SK-N-SH (cell line): ENCODE measurements around the gene PXDC1. TPM values are rescaled to one million over a fixed set of nuclear protein-coding genes. Genes with fewer than 3 reads are reported as not detected.

Source experiments
- CTCF ChIA-PET: fragments of 300-600, 350-600 bp; formaldehyde crosslinking; extraction: SDS; loops from one replicate; lab custom pipeline; 2021; lab: Yijun Ruan, JAX
- POLR2A ChIA-PET: fragments of 350-600 bp; sonication (Branson Sonifier 250); formaldehyde crosslinking; extraction: SDS; loops from one replicate; lab custom pipeline; 2020; ENCODE audit warnings: antibody characterized with exemption, inconsistent platforms; lab: Yijun Ruan, JAX
- DNase-seq: peaks from one replicate; pipeline ENCODE4 v3.0.0; 2012
- H2AFZ ChIP-seq: fragments of 200-600 bp; sonication (generic); 2 replicates; pipeline ENCODE4 v1.8.1; 2016; ENCODE audit warnings: antibody characterized with exemption, mild to moderate bottlenecking, low read depth
- H3F3A ChIP-seq: fragments of 200-600 bp; sonication (generic); replicated peaks from 2 replicates; pipeline ENCODE3; 2016; ENCODE audit warnings: antibody characterized with exemption, mild to moderate bottlenecking; ENCODE audit not compliant: insufficient read depth
- H3K27ac ChIP-seq, 2 experiments: fragments of 200-500 bp in 1 of 2; fragments of 200-600 bp in 1 of 2; sonication (Bioruptor generic) in 1 of 2; sonication (generic), shearing (Covaris generic) in 1 of 2; 2 replicates each; pipeline versions ENCODE4 v1.5.1 to v1.6.1; 2014 to 2016; ENCODE audit warnings: low read depth in 2 of 2, inconsistent platforms in 1 of 2, low read length in 1 of 2, mild to moderate bottlenecking in 1 of 2, mixed read lengths in 1 of 2
- H3K27me3 ChIP-seq: fragments of 200-600 bp; sonication (generic), shearing (Covaris generic); 2 replicates; pipeline ENCODE4 v1.6.1; 2016; ENCODE audit warnings: mixed run types; ENCODE audit not compliant: insufficient read depth
- H3K36me3 ChIP-seq, 2 experiments: fragments of 200-500 bp in 1 of 2; fragments of 200-600 bp in 1 of 2; sonication (Bioruptor generic) in 1 of 2; sonication (generic) in 1 of 2; replicated peaks in 1 of 2; 2 replicates each; pipeline versions ENCODE3 to v1.5.1; 2014 to 2016; ENCODE audit warnings: low read length in 1 of 2, mild to moderate bottlenecking in 1 of 2; ENCODE audit not compliant: insufficient read depth in 2 of 2, control insufficient read depth in 1 of 2
- H3K4me1 ChIP-seq, 2 experiments: fragments of 200-500 bp in 1 of 2; fragments of 200-600 bp in 1 of 2; sonication (Bioruptor generic) in 1 of 2; sonication (generic), shearing (Covaris generic) in 1 of 2; 2 replicates each; pipeline versions ENCODE4 v1.5.1 to v1.6.1; 2014 to 2016; ENCODE audit warnings: low read depth in 1 of 2, low read length in 1 of 2, mixed run types in 1 of 2; ENCODE audit not compliant: insufficient read depth in 2 of 2, control insufficient read depth in 1 of 2
- H3K4me2 ChIP-seq: fragments of 200-600 bp; sonication (generic), shearing (Covaris generic); 2 replicates; pipeline ENCODE4 v1.6.1; 2017; ENCODE audit warnings: mixed run types
- H3K4me3 ChIP-seq, 2 experiments: fragments of 200-500 bp in 1 of 2; fragments of 200-600 bp in 1 of 2; sonication (Bioruptor generic) in 1 of 2; sonication (generic), shearing (Covaris generic) in 1 of 2; 2 replicates each; pipeline versions ENCODE4 v1.5.1 to v1.8.1; 2014 to 2016; ENCODE audit warnings: low read depth in 2 of 2, inconsistent platforms in 1 of 2, low read length in 1 of 2, mild to moderate bottlenecking in 1 of 2, mixed read lengths in 1 of 2, moderate library complexity in 1 of 2
- H3K79me2 ChIP-seq: fragments of 200-600 bp; sonication (generic); 2 replicates; pipeline ENCODE4 v1.8.1; 2017; ENCODE audit warnings: mild to moderate bottlenecking; ENCODE audit not compliant: insufficient read depth
- H3K9ac ChIP-seq: fragments of 200-600 bp; sonication (generic); 2 replicates; pipeline ENCODE4 v1.6.1; 2017; ENCODE audit warnings: mixed run types
- H3K9me2 ChIP-seq: fragments of 200-600 bp; sonication (generic); 2 replicates; pipeline ENCODE4 v1.6.1; 2017; ENCODE audit warnings: mixed run types
- H3K9me3 ChIP-seq: fragments of 200-600 bp; sonication (generic); 2 replicates; pipeline ENCODE4 v1.6.1; 2017; ENCODE audit warnings: mixed run types, mild to moderate bottlenecking, moderate library complexity
- H4K20me1 ChIP-seq: fragments of 200-600 bp; sonication (generic); 2 replicates; pipeline ENCODE4 v1.6.1; 2017; ENCODE audit warnings: mild to moderate bottlenecking, mixed run types; ENCODE audit not compliant: insufficient read depth
- ELF1 ChIP-seq: IDR thresholded peaks from 2 replicates; pipeline ENCODE4 v1.4.0; 2012
- EZH2phosphoT487 ChIP-seq: fragments of 200-600 bp; sonication (generic); IDR thresholded peaks from 2 replicates; pipeline ENCODE4 v1.6.1; 2017; ENCODE audit warnings: low read depth, mixed run types, mild to moderate bottlenecking, antibody characterized with exemption, moderate library complexity, borderline replicate concordance
- FOXJ3 ChIP-seq: sonication (generic); formaldehyde crosslinking; IDR thresholded peaks from 2 replicates; pipeline ENCODE4 v1.5.1; 2020; ENCODE audit warnings: mild to moderate bottlenecking, missing genetic modification reagents
- GATA2 ChIP-seq: sonication (generic); formaldehyde crosslinking; IDR thresholded peaks from 2 replicates; pipeline ENCODE4 v1.5.0; 2020; ENCODE audit warnings: mild to moderate bottlenecking, missing genetic modification reagents
- JUND ChIP-seq: IDR thresholded peaks from 2 replicates; pipeline ENCODE4 v1.4.0; 2012
- MXI1 ChIP-seq: IDR thresholded peaks from 2 replicates; pipeline ENCODE4 v1.6.1; 2012; ENCODE audit warnings: mild to moderate bottlenecking, low read depth, low read length, improper control_type of control experiment
- NFIC ChIP-seq: IDR thresholded peaks from 2 replicates; pipeline ENCODE4 v1.4.0; 2012; ENCODE audit warnings: borderline replicate concordance
- RFX5 ChIP-seq: IDR thresholded peaks from 2 replicates; pipeline ENCODE4 v1.6.1; 2012; ENCODE audit warnings: mild to moderate bottlenecking, improper control_type of control experiment, low read length
- RXRA ChIP-seq: IDR thresholded peaks from 2 replicates; pipeline ENCODE4 v1.4.0; 2012; ENCODE audit warnings: low read depth, mild to moderate bottlenecking, borderline replicate concordance
- TAF1 ChIP-seq: IDR thresholded peaks from 2 replicates; pipeline ENCODE4 v1.6.1; 2012; ENCODE audit warnings: low read depth, mild to moderate bottlenecking, low read length, moderate library complexity, borderline replicate concordance
- TCF12 ChIP-seq: IDR thresholded peaks from 2 replicates; pipeline ENCODE4 v1.4.0; 2012
- WGBS: methylation state at CpG from one replicate; pipeline ENCODE4 v1.1.6; 2017; ENCODE audit warnings: low lambda C conversion rate; 5-methylcytosine and 5-hydroxymethylcytosine counted together
- polyA plus RNA-seq, 3 experiments: library from polyadenylated mRNA; depleted of rRNA; stranded (reverse); fragments of >200 nt; gene quantifications; 2 replicates each; pipeline ENCODE4 v1.2.3, GENCODE V29; 2012
- TF ChIP-seq, protein P1 (sequence below): IDR thresholded peaks from 2 replicates; pipeline ENCODE4 v1.4.0; 2012; ENCODE audit warnings: low read depth
- TF ChIP-seq, protein P2 (sequence below): IDR thresholded peaks from 2 replicates; pipeline ENCODE4 v1.4.0; 2012; ENCODE audit warnings: low read depth, borderline replicate concordance
- TF ChIP-seq, protein P3 (sequence below): IDR thresholded peaks from 2 replicates; pipeline ENCODE4 v1.4.0; 2012; ENCODE audit warnings: low read depth, borderline replicate concordance
- TF ChIP-seq, protein P4 (sequence below): IDR thresholded peaks from 2 replicates; pipeline ENCODE4 v1.6.1; 2012; ENCODE audit warnings: mild to moderate bottlenecking, low read depth, low read length, moderate library complexity
- TF ChIP-seq, protein P5 (sequence below): fragments of 150-350 bp; IDR thresholded peaks from 2 replicates; pipeline ENCODE4 v1.6.1; 2017; ENCODE audit warnings: antibody characterized with exemption, low read length, low read depth, borderline replicate concordance

Gene PXDC1
- polyA plus RNA-seq, 1 of the 3 experiments (the other 2 are of a cell fraction): 14.1 TPM

DNA sequence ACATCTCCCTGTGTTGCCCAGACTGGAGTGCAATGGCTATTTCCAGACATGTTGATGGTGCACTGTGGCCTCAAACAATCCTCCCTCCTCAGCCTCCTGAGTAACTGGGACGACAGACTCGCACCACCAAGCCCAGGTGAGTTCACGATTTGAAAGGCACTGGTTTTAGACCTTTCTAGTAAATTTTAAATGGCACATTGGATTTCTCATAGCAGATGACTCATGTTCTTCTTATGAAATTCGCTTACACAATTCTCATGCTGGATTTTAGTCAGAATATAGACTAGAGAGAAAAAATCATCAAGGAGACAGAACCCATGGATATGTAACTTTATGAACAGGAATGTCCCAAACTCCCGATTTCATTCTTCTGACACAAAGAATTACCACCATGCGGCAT is 18.1 kb upstream of the PXDC1 start:
- H3K9ac ChIP-seq: no peak overlapping the region
- no peak for DNase-seq
- no peaks in the 10 kb centered on the region for H4K20me1 ChIP-seq
- peaks cover 6 to 13% of the 10 kb centered on the region in 2 experiments; a peak in 3 of 4 replicates for H3K4me1 ChIP-seq
- CTCF ChIA-PET: interaction anchor here (1.5 kb wide), 1 partner anchor 441 kb away, joined by 3 read pairs; no protein-coding TSS in a partner anchor
- peaks cover 12% of the 10 kb centered on the region for H3F3A ChIP-seq
- no peak overlapping the region for H3K4me2 ChIP-seq
- H3K27ac ChIP-seq: no peak overlapping the region
- H3K79me2 ChIP-seq: no peaks in the 10 kb centered on the region
- no peaks in the 10 kb centered on the region for H3K27me3 ChIP-seq
- POLR2A ChIA-PET: no interaction called here
- H3K36me3 ChIP-seq: no peaks in the 10 kb centered on the region
- no peak overlapping the region for H3K4me3 ChIP-seq
- no peak overlapping the region; the same call in 1 of the 2 replicates for H2AFZ ChIP-seq
- H3K9me3 ChIP-seq: no peaks in the 10 kb centered on the region
- 78% methylated on average over 6 of the region's 6 CpGs for WGBS
- TF ChIP-seq MXI1 (no peak), RFX5 (no peak), RXRA (no peak)
- TF ChIP-seq, protein P1, sequence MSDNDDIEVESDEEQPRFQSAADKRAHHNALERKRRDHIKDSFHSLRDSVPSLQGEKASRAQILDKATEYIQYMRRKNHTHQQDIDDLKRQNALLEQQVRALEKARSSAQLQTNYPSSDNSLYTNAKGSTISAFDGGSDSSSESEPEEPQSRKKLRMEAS: no peak
- TF ChIP-seq, protein P2, sequence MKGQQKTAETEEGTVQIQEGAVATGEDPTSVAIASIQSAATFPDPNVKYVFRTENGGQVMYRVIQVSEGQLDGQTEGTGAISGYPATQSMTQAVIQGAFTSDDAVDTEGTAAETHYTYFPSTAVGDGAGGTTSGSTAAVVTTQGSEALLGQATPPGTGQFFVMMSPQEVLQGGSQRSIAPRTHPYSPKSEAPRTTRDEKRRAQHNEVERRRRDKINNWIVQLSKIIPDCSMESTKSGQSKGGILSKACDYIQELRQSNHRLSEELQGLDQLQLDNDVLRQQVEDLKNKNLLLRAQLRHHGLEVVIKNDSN: no peak
- TF ChIP-seq, protein P3, sequence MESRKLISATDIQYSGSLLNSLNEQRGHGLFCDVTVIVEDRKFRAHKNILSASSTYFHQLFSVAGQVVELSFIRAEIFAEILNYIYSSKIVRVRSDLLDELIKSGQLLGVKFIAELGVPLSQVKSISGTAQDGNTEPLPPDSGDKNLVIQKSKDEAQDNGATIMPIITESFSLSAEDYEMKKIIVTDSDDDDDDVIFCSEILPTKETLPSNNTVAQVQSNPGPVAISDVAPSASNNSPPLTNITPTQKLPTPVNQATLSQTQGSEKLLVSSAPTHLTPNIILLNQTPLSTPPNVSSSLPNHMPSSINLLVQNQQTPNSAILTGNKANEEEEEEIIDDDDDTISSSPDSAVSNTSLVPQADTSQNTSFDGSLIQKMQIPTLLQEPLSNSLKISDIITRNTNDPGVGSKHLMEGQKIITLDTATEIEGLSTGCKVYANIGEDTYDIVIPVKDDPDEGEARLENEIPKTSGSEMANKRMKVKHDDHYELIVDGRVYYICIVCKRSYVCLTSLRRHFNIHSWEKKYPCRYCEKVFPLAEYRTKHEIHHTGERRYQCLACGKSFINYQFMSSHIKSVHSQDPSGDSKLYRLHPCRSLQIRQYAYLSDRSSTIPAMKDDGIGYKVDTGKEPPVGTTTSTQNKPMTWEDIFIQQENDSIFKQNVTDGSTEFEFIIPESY: no peak
- no peaks in the 10 kb centered on the region for H3K9me2 ChIP-seq

DNA sequence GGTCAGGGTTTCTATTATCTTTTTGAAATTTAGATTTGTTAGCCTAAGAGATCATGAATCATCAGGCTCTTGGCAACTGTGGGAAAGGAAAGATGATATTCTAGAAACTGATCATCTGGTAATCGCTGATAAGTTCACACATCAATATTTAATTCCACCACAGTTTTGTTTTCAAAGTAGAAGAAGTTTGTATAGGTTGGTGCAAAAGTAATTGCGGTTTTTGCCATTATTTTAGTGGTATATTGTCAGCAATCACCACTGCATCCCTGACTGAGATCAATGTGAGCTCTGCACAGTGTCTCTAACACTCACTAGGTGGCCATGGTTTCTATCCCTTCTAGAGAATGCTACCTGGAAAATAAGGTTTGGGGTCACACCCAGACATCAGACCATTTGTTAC is 17.0 kb upstream of the PXDC1 start:
- WGBS: 85% methylated on average over 2 of the region's 2 CpGs
- no peak for TF ChIP-seq JUND
- TF ChIP-seq, protein P3: no peak
- no peak for TF ChIP-seq EZH2phosphoT487
- no peak for TF ChIP-seq NFIC
- TF ChIP-seq, protein P4, sequence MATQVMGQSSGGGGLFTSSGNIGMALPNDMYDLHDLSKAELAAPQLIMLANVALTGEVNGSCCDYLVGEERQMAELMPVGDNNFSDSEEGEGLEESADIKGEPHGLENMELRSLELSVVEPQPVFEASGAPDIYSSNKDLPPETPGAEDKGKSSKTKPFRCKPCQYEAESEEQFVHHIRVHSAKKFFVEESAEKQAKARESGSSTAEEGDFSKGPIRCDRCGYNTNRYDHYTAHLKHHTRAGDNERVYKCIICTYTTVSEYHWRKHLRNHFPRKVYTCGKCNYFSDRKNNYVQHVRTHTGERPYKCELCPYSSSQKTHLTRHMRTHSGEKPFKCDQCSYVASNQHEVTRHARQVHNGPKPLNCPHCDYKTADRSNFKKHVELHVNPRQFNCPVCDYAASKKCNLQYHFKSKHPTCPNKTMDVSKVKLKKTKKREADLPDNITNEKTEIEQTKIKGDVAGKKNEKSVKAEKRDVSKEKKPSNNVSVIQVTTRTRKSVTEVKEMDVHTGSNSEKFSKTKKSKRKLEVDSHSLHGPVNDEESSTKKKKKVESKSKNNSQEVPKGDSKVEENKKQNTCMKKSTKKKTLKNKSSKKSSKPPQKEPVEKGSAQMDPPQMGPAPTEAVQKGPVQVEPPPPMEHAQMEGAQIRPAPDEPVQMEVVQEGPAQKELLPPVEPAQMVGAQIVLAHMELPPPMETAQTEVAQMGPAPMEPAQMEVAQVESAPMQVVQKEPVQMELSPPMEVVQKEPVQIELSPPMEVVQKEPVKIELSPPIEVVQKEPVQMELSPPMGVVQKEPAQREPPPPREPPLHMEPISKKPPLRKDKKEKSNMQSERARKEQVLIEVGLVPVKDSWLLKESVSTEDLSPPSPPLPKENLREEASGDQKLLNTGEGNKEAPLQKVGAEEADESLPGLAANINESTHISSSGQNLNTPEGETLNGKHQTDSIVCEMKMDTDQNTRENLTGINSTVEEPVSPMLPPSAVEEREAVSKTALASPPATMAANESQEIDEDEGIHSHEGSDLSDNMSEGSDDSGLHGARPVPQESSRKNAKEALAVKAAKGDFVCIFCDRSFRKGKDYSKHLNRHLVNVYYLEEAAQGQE: no peak
- no peak for TF ChIP-seq TCF12
- no peak for TF ChIP-seq TAF1
- no peak for TF ChIP-seq GATA2
- TF ChIP-seq ELF1: no peak
- no peak for TF ChIP-seq MXI1
- TF ChIP-seq, protein P2: no peak
- no peak for TF ChIP-seq FOXJ3 (CRISPR knock-in tag)
- TF ChIP-seq, protein P5, sequence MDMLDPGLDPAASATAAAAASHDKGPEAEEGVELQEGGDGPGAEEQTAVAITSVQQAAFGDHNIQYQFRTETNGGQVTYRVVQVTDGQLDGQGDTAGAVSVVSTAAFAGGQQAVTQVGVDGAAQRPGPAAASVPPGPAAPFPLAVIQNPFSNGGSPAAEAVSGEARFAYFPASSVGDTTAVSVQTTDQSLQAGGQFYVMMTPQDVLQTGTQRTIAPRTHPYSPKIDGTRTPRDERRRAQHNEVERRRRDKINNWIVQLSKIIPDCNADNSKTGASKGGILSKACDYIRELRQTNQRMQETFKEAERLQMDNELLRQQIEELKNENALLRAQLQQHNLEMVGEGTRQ: no peak

More for the DNA sequence above, 17.0 kb upstream of the PXDC1 start:
- no peak overlapping the region for H3K4me2 ChIP-seq
- H4K20me1 ChIP-seq: no peaks in the 10 kb centered on the region
- no peak for DNase-seq
- H2AFZ ChIP-seq: no peak overlapping the region
- H3K27me3 ChIP-seq: no peaks in the 10 kb centered on the region
- H3K9me3 ChIP-seq: no peaks in the 10 kb centered on the region
- no peak overlapping the region for H3K9ac ChIP-seq
- POLR2A ChIA-PET: no interaction called here
- H3K4me3 ChIP-seq: no peak overlapping the region
- no peaks in the 10 kb centered on the region for H3K79me2 ChIP-seq
- H3K27ac ChIP-seq: no peak overlapping the region
- peaks cover 6 to 13% of the 10 kb centered on the region in 2 experiments; a peak in 3 of 4 replicates for H3K4me1 ChIP-seq
- H3F3A ChIP-seq: peaks cover 12% of the 10 kb centered on the region
- CTCF ChIA-PET: interaction anchor here (1.1 to 1.2 kb wide), 2 partner anchors 20 to 21 kb away, joined by 3 read pairs; no protein-coding TSS in a partner anchor
- no peaks in the 10 kb centered on the region for H3K9me2 ChIP-seq
- no peaks in the 10 kb centered on the region for H3K36me3 ChIP-seq
